Measurements from ENCODE around the gene EMSY. TPM values are rescaled to one million over a fixed set of nuclear protein-coding genes. Genes with fewer than 3 reads are reported as not detected.
A peak's percentile ranks its signal among the peaks of the same experiment; 100 is the strongest.

Gene EMSY
- total and polyA plus RNA-seq, 9 of the 15 experiments (the other 6 are each of a cell fraction or from before 2014, with no cell fraction given): 12.7 to 25.4 (median 17.9) TPM

DNA sequence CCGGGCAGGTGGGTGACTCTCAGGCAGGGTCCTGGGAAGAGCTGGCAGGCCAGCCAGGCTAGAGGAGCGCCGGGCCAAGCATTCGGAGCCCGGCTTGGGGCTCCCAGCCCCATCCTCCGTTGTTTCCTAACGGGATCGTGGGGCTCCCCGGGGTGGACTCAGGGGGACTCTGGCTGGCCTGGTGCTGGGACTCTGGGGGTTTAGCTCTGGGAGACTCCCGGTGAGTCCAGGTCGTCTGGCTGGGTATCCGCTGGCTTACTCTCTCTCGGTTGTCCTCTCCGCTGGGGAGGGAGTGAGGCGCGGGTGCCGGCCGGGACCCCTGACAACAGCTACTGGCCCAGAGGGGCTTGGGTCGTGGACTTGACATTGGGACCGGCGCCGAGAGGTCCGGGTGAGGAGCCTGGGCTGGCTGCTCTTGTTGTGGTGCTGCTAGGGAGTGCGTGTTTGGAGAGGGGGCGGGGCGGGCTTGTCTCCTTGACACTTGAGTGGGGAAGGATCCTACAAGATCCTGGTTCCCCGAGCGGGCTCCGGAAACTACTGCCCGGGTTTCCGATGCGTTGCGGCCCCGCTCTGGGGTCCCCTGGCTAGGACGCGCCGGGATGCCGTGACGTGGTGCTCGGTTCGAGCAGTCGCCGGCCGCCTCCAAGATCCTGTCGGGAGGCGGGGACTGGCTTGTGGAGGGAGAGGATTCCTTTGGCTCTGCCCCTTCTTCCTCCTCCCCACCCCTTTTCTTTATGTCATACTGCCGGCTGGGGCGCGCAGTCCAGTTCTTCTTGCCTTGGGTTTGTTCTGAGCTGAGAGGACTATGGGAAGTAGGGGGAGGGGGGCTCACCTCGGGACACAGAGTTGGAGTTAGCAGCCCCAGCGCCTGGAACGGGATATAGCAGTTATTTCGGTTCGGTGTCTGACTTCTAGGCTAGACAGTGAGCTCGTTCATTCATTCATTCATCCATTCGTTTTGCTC lies 585 bp downstream of the EMSY start (continued):
- TF ChIP-seq, protein P1, sequence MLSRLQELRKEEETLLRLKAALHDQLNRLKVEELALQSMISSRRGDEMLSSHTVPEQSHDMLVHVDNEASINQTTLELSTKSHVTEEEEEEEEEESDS (CRISPR knock-in tag; IDR thresholded peaks at IDR 0.05): no peak
- TF ChIP-seq, protein P2, sequence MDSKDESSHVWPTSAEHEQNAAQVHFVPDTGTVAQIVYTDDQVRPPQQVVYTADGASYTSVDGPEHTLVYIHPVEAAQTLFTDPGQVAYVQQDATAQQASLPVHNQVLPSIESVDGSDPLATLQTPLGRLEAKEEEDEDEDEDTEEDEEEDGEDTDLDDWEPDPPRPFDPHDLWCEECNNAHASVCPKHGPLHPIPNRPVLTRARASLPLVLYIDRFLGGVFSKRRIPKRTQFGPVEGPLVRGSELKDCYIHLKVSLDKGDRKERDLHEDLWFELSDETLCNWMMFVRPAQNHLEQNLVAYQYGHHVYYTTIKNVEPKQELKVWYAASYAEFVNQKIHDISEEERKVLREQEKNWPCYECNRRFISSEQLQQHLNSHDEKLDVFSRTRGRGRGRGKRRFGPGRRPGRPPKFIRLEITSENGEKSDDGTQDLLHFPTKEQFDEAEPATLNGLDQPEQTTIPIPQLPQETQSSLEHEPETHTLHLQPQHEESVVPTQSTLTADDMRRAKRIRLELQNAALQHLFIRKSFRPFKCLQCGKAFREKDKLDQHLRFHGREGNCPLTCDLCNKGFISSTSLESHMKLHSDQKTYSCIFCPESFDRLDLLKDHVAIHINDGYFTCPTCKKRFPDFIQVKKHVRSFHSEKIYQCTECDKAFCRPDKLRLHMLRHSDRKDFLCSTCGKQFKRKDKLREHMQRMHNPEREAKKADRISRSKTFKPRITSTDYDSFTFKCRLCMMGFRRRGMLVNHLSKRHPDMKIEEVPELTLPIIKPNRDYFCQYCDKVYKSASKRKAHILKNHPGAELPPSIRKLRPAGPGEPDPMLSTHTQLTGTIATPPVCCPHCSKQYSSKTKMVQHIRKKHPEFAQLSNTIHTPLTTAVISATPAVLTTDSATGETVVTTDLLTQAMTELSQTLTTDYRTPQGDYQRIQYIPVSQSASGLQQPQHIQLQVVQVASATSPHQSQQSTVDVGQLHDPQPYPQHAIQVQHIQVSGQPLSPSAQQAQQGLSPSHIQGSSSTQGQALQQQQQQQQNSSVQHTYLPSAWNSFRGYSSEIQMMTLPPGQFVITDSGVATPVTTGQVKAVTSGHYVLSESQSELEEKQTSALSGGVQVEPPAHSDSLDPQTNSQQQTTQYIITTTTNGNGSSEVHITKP (IDR thresholded peaks at IDR 0.05; ENCODE audit: partially characterized antibody): peak; percentile 62
- TF ChIP-seq TBP (optimal IDR thresholded peaks at IDR 0.05; ENCODE audit: low read depth, low read length) (peak; percentile 64), ZEB2 (IDR thresholded peaks at IDR 0.05) (no peak), ZFP36 (IDR thresholded peaks at IDR 0.05; ENCODE audit: low read depth, low read length, partially characterized antibody) (no peak), ZNF140 (CRISPR knock-in tag; IDR thresholded peaks at IDR 0.05) (no peak), SIN3A (IDR thresholded peaks at IDR 0.05; ENCODE audit: borderline replicate concordance in 2 of 2, control insufficient read depth in 1 of 2, low read depth in 2 of 2, low read length in 2 of 2) (peak in 1 of 2 experiments; percentile 91; a peak in 2 of 4 replicates)
- TF ChIP-seq, protein P3, sequence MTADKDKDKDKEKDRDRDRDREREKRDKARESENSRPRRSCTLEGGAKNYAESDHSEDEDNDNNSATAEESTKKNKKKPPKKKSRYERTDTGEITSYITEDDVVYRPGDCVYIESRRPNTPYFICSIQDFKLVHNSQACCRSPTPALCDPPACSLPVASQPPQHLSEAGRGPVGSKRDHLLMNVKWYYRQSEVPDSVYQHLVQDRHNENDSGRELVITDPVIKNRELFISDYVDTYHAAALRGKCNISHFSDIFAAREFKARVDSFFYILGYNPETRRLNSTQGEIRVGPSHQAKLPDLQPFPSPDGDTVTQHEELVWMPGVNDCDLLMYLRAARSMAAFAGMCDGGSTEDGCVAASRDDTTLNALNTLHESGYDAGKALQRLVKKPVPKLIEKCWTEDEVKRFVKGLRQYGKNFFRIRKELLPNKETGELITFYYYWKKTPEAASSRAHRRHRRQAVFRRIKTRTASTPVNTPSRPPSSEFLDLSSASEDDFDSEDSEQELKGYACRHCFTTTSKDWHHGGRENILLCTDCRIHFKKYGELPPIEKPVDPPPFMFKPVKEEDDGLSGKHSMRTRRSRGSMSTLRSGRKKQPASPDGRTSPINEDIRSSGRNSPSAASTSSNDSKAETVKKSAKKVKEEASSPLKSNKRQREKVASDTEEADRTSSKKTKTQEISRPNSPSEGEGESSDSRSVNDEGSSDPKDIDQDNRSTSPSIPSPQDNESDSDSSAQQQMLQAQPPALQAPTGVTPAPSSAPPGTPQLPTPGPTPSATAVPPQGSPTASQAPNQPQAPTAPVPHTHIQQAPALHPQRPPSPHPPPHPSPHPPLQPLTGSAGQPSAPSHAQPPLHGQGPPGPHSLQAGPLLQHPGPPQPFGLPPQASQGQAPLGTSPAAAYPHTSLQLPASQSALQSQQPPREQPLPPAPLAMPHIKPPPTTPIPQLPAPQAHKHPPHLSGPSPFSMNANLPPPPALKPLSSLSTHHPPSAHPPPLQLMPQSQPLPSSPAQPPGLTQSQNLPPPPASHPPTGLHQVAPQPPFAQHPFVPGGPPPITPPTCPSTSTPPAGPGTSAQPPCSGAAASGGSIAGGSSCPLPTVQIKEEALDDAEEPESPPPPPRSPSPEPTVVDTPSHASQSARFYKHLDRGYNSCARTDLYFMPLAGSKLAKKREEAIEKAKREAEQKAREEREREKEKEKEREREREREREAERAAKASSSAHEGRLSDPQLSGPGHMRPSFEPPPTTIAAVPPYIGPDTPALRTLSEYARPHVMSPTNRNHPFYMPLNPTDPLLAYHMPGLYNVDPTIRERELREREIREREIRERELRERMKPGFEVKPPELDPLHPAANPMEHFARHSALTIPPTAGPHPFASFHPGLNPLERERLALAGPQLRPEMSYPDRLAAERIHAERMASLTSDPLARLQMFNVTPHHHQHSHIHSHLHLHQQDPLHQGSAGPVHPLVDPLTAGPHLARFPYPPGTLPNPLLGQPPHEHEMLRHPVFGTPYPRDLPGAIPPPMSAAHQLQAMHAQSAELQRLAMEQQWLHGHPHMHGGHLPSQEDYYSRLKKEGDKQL (CRISPR knock-in tag; IDR thresholded peaks at IDR 0.05; ENCODE audit: borderline replicate concordance): no peak
- TF ChIP-seq, protein P4, sequence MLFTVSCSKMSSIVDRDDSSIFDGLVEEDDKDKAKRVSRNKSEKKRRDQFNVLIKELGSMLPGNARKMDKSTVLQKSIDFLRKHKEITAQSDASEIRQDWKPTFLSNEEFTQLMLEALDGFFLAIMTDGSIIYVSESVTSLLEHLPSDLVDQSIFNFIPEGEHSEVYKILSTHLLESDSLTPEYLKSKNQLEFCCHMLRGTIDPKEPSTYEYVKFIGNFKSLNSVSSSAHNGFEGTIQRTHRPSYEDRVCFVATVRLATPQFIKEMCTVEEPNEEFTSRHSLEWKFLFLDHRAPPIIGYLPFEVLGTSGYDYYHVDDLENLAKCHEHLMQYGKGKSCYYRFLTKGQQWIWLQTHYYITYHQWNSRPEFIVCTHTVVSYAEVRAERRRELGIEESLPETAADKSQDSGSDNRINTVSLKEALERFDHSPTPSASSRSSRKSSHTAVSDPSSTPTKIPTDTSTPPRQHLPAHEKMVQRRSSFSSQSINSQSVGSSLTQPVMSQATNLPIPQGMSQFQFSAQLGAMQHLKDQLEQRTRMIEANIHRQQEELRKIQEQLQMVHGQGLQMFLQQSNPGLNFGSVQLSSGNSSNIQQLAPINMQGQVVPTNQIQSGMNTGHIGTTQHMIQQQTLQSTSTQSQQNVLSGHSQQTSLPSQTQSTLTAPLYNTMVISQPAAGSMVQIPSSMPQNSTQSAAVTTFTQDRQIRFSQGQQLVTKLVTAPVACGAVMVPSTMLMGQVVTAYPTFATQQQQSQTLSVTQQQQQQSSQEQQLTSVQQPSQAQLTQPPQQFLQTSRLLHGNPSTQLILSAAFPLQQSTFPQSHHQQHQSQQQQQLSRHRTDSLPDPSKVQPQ (CRISPR knock-in tag; IDR thresholded peaks at IDR 0.05; ENCODE audit: borderline replicate concordance): no peak
- TF ChIP-seq, protein P5, sequence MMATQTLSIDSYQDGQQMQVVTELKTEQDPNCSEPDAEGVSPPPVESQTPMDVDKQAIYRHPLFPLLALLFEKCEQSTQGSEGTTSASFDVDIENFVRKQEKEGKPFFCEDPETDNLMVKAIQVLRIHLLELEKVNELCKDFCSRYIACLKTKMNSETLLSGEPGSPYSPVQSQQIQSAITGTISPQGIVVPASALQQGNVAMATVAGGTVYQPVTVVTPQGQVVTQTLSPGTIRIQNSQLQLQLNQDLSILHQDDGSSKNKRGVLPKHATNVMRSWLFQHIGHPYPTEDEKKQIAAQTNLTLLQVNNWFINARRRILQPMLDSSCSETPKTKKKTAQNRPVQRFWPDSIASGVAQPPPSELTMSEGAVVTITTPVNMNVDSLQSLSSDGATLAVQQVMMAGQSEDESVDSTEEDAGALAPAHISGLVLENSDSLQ (IDR thresholded peaks at IDR 0.05): peak; percentile 33; the same call in 1 of the 2 replicates

Measured in K562 (cell line).